NOMO-1 treated with DMSO at 0.1 percent for 48 hours (cell line): ENCODE data around the gene AGBL5.

Experiments
- DNase-seq: peaks from one replicate; lab custom pipeline; 2025; ENCODE audit not compliant: unreplicated experiment; lab: John Stamatoyannopoulos, UW

The AGBL5 gene

GRCh38 chr2:27077231-27077630, 25.8 kb downstream of the AGBL5 start:
- DNase-seq: no peak

GRCh38 chr2:27078267-27079194, 27.1 kb downstream of the AGBL5 start, which contains the start of gene EMILIN1:
Gene EMILIN1 (plus strand): TSS chr2:27078615. CDS start chr2:27079066, 451 bp downstream.
- no peak for DNase-seq

- DNase-seq: no peak
Measured at GRCh38 chr2:27079233-27080139, 28.0 kb downstream of the AGBL5 start.

- no peak for DNase-seq
Measured at GRCh38 chr2:27080140-27080469, 28.6 kb downstream of the AGBL5 start.

GRCh38 chr2:27080603-27080936, 29.1 kb downstream of the AGBL5 start:
- no peak for DNase-seq

GRCh38 chr2:27081984-27082772, 30.7 kb downstream of the AGBL5 start:
- DNase-seq: peak; percentile 39

- DNase-seq: no peak
Measured at GRCh38 chr2:27082773-27083409, 31.4 kb downstream of the AGBL5 start.

GRCh38 chr2:27083410-27084296, 32.2 kb downstream of the AGBL5 start:
- no peak for DNase-seq

GRCh38 chr2:27084297-27085061, 33.0 kb downstream of the AGBL5 start:
- DNase-seq: no peak

GRCh38 chr2:27085062-27085672, 33.7 kb downstream of the AGBL5 start:
- no peak for DNase-seq

- DNase-seq: peak; percentile 15
Measured at GRCh38 chr2:27085673-27086089, 34.2 kb downstream of the AGBL5 start.

GRCh38 chr2:27086090-27086723, 34.7 kb downstream of the AGBL5 start:
- DNase-seq: peak; percentile 88

- no peak for DNase-seq
Measured at GRCh38 chr2:27086724-27087593, 35.5 kb downstream of the AGBL5 start, which contains the start of gene KHK. Gene KHK (plus strand): TSS chr2:27086772. CDS start chr2:27087260, 488 bp downstream.

GRCh38 chr2:27087823-27088410, 36.4 kb downstream of the AGBL5 start:
- DNase-seq: no peak

- DNase-seq: no peak
Measured at GRCh38 chr2:27088634-27089033, 37.2 kb downstream of the AGBL5 start.

- DNase-seq: no peak
Measured at GRCh38 chr2:27089111-27089954, 37.9 kb downstream of the AGBL5 start.
